HepG2 (cell line): Measurements from ENCODE around the gene ARMC5. TPM values are rescaled to one million over a fixed set of nuclear protein-coding genes. Genes with fewer than 3 reads are reported as not detected.

ENCODE experiments used
- CCDC6 ChIP-seq: sonication (generic); formaldehyde crosslinking; IDR thresholded peaks from 2 replicates; pipeline ENCODE4 v1.8.1; 2022; ENCODE audit warnings: mild to moderate bottlenecking, missing genetic modification reagents, moderate library complexity
- NRL ChIP-seq: sonication (generic); formaldehyde crosslinking; IDR thresholded peaks from 2 replicates; pipeline ENCODE4 v1.5.0; 2020; ENCODE audit warnings: missing genetic modification reagents, mild to moderate bottlenecking, moderate library complexity, borderline replicate concordance
- SRY ChIP-seq: sonication (generic); formaldehyde crosslinking; IDR thresholded peaks from 2 replicates; pipeline ENCODE4 v1.8.0; 2022; ENCODE audit warnings: mild to moderate bottlenecking, missing genetic modification reagents
- SYNCRIP ChIP-seq: fragments of 200-400 bp; formaldehyde crosslinking; IDR thresholded peaks from 2 replicates; pipeline ENCODE4 v1.6.1; 2018; ENCODE audit warnings: mild to moderate bottlenecking, low read depth, low read length; ENCODE audit not compliant: insufficient read depth
- ZBTB1 ChIP-seq: sonication (generic); formaldehyde crosslinking; IDR thresholded peaks from 2 replicates; pipeline ENCODE4 v1.4.0; 2020; ENCODE audit warnings: missing genetic modification reagents, borderline replicate concordance
- ZNF652 ChIP-seq: IDR thresholded peaks from 2 replicates; pipeline ENCODE4 v1.6.1; 2016; ENCODE audit warnings: low read depth, borderline replicate concordance
- ZSCAN21 ChIP-seq: sonication (generic); formaldehyde crosslinking; IDR thresholded peaks from 2 replicates; pipeline ENCODE4 v1.8.0; 2022; ENCODE audit warnings: mild to moderate bottlenecking, missing genetic modification reagents, moderate library complexity, borderline replicate concordance
- polyA plus RNA-seq, 8 experiments: library from polyadenylated mRNA; depleted of rRNA in 3 of 8; stranded (reverse) in 7 of 8; unstranded in 1 of 8; fragments of >200 nt; fragmentation: Illumina TruSeq in 4 of 8; extraction: Trizol in 4 of 8; gene quantifications; 2 replicates each; pipeline versions ENCODE4 v1.2.1 to v1.2.3, GENCODE V29; 2011 to 2016; ENCODE audit warnings: low read depth in 4 of 8, missing spikeins in 1 of 8, mixed read lengths in 1 of 8; ENCODE audit not compliant: insufficient read depth in 1 of 8
- total RNA-seq, 5 experiments: library from RNA; depleted of rRNA; stranded (reverse); fragments of >200 nt; fragmentation: Illumina TruSeq; extraction: Trizol; gene quantifications; 2 replicates each; pipeline ENCODE4 v1.2.3, GENCODE V29; 2016; ENCODE audit warnings: low read depth in 1 of 5
- TF ChIP-seq, protein P1 (sequence below): conservative IDR thresholded peaks from 2 replicates; pipeline ENCODE4 v1.6.1; 2018; ENCODE audit warnings: missing genetic modification reagents
- TF ChIP-seq, protein P2 (sequence below): IDR thresholded peaks from 2 replicates; pipeline ENCODE4 v1.4.0; 2020; ENCODE audit warnings: mild to moderate bottlenecking, missing genetic modification reagents
- TF ChIP-seq, protein P3 (sequence below): sonication (generic); formaldehyde crosslinking; IDR thresholded peaks from 2 replicates; pipeline ENCODE4 v1.5.1; 2020; ENCODE audit warnings: mild to moderate bottlenecking, missing genetic modification reagents, moderate library complexity
- TF ChIP-seq, protein P4 (sequence below): sonication (generic); formaldehyde crosslinking; IDR thresholded peaks from 2 replicates; pipeline ENCODE4 v1.8.0; 2022; ENCODE audit warnings: missing genetic modification reagents, mild to moderate bottlenecking, borderline replicate concordance
- TF ChIP-seq, protein P5 (sequence below): sonication (generic); formaldehyde crosslinking; IDR thresholded peaks from 2 replicates; pipeline ENCODE4 v1.4.0; 2020; ENCODE audit warnings: missing genetic modification reagents

The ARMC5 gene
- total and polyA plus RNA-seq, 2 of the 13 experiments (the other 11 are each of a cell fraction or from before 2014, with no cell fraction given): 10.8 to 22.3 TPM

DNA sequence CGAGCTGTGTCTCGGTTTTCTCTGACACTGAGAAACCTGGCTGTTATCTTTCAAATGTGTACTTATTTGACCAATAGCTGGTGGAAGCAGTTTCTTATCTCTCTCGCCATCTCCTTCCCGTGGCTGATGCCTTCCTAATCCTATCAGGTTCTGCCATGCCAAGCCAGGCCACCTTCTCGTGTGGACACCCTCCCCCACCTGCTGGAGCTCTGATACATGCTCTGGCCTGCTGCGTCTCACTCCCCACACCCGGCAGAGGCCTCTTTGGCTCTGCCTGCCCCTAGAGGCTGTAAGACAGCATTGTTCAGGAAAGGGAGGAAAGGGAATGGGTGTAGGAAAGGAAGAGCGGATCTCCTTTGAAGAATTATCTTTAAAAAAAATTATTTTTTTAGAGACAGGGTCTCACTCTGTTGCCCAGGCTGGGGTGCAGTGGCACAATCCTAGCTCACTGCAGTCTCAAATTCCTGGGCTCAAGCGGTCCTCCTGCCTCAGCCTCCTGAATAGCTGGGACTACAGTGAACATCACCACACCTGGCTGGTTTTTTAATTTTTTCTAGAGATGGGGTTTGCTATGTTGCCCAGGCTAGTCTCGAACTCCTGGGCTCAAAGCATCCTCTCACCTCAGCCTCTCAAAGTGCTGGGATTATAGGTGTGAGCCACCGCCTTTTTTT lies 7.5 kb upstream of the ARMC5 start (continued):
- TF ChIP-seq, protein P1, sequence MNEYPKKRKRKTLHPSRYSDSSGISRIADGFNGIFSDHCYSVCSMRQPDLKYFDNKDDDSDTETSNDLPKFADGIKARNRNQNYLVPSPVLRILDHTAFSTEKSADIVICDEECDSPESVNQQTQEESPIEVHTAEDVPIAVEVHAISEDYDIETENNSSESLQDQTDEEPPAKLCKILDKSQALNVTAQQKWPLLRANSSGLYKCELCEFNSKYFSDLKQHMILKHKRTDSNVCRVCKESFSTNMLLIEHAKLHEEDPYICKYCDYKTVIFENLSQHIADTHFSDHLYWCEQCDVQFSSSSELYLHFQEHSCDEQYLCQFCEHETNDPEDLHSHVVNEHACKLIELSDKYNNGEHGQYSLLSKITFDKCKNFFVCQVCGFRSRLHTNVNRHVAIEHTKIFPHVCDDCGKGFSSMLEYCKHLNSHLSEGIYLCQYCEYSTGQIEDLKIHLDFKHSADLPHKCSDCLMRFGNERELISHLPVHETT (CRISPR knock-in tag): 0 out of 2 replicates have a peak, but pooled peaks have one; percentile 51
- TF ChIP-seq, protein P2, sequence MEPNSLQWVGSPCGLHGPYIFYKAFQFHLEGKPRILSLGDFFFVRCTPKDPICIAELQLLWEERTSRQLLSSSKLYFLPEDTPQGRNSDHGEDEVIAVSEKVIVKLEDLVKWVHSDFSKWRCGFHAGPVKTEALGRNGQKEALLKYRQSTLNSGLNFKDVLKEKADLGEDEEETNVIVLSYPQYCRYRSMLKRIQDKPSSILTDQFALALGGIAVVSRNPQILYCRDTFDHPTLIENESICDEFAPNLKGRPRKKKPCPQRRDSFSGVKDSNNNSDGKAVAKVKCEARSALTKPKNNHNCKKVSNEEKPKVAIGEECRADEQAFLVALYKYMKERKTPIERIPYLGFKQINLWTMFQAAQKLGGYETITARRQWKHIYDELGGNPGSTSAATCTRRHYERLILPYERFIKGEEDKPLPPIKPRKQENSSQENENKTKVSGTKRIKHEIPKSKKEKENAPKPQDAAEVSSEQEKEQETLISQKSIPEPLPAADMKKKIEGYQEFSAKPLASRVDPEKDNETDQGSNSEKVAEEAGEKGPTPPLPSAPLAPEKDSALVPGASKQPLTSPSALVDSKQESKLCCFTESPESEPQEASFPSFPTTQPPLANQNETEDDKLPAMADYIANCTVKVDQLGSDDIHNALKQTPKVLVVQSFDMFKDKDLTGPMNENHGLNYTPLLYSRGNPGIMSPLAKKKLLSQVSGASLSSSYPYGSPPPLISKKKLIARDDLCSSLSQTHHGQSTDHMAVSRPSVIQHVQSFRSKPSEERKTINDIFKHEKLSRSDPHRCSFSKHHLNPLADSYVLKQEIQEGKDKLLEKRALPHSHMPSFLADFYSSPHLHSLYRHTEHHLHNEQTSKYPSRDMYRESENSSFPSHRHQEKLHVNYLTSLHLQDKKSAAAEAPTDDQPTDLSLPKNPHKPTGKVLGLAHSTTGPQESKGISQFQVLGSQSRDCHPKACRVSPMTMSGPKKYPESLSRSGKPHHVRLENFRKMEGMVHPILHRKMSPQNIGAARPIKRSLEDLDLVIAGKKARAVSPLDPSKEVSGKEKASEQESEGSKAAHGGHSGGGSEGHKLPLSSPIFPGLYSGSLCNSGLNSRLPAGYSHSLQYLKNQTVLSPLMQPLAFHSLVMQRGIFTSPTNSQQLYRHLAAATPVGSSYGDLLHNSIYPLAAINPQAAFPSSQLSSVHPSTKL (CRISPR knock-in tag): peak; percentile 52; the same call in 1 of the 2 replicates
- TF ChIP-seq, protein P3, sequence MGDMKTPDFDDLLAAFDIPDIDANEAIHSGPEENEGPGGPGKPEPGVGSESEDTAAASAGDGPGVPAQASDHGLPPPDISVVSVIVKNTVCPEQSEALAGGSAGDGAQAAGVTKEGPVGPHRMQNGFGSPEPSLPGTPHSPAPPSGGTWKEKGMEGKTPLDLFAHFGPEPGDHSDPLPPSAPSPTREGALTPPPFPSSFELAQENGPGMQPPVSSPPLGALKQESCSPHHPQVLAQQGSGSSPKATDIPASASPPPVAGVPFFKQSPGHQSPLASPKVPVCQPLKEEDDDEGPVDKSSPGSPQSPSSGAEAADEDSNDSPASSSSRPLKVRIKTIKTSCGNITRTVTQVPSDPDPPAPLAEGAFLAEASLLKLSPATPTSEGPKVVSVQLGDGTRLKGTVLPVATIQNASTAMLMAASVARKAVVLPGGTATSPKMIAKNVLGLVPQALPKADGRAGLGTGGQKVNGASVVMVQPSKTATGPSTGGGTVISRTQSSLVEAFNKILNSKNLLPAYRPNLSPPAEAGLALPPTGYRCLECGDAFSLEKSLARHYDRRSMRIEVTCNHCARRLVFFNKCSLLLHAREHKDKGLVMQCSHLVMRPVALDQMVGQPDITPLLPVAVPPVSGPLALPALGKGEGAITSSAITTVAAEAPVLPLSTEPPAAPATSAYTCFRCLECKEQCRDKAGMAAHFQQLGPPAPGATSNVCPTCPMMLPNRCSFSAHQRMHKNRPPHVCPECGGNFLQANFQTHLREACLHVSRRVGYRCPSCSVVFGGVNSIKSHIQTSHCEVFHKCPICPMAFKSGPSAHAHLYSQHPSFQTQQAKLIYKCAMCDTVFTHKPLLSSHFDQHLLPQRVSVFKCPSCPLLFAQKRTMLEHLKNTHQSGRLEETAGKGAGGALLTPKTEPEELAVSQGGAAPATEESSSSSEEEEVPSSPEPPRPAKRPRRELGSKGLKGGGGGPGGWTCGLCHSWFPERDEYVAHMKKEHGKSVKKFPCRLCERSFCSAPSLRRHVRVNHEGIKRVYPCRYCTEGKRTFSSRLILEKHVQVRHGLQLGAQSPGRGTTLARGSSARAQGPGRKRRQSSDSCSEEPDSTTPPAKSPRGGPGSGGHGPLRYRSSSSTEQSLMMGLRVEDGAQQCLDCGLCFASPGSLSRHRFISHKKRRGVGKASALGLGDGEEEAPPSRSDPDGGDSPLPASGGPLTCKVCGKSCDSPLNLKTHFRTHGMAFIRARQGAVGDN (CRISPR knock-in tag): peak; percentile 61
- TF ChIP-seq SRY (CRISPR knock-in tag) (no peak), CCDC6 (no peak), SYNCRIP (no peak), ZSCAN21 (CRISPR knock-in tag) (no peak), ZNF652 (CRISPR knock-in tag) (no peak), NRL (CRISPR knock-in tag) (no peak), ZBTB1 (CRISPR knock-in tag) (no peak)
- TF ChIP-seq, protein P4, sequence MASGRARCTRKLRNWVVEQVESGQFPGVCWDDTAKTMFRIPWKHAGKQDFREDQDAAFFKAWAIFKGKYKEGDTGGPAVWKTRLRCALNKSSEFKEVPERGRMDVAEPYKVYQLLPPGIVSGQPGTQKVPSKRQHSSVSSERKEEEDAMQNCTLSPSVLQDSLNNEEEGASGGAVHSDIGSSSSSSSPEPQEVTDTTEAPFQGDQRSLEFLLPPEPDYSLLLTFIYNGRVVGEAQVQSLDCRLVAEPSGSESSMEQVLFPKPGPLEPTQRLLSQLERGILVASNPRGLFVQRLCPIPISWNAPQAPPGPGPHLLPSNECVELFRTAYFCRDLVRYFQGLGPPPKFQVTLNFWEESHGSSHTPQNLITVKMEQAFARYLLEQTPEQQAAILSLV (CRISPR knock-in tag): peak; percentile 35; the same call in 1 of the 2 replicates
- TF ChIP-seq, protein P5, sequence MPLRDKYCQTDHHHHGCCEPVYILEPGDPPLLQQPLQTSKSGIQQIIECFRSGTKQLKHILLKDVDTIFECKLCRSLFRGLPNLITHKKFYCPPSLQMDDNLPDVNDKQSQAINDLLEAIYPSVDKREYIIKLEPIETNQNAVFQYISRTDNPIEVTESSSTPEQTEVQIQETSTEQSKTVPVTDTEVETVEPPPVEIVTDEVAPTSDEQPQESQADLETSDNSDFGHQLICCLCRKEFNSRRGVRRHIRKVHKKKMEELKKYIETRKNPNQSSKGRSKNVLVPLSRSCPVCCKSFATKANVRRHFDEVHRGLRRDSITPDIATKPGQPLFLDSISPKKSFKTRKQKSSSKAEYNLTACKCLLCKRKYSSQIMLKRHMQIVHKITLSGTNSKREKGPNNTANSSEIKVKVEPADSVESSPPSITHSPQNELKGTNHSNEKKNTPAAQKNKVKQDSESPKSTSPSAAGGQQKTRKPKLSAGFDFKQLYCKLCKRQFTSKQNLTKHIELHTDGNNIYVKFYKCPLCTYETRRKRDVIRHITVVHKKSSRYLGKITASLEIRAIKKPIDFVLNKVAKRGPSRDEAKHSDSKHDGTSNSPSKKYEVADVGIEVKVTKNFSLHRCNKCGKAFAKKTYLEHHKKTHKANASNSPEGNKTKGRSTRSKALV: no peak
